Measurements from ENCODE around the gene UBL5. TPM values are rescaled to one million over a fixed set of nuclear protein-coding genes. Genes with fewer than 3 reads are reported as not detected.

Gene UBL5
- total RNA-seq, 2 experiments from 2014 or later, result 334 to 346 TPM

DNA sequence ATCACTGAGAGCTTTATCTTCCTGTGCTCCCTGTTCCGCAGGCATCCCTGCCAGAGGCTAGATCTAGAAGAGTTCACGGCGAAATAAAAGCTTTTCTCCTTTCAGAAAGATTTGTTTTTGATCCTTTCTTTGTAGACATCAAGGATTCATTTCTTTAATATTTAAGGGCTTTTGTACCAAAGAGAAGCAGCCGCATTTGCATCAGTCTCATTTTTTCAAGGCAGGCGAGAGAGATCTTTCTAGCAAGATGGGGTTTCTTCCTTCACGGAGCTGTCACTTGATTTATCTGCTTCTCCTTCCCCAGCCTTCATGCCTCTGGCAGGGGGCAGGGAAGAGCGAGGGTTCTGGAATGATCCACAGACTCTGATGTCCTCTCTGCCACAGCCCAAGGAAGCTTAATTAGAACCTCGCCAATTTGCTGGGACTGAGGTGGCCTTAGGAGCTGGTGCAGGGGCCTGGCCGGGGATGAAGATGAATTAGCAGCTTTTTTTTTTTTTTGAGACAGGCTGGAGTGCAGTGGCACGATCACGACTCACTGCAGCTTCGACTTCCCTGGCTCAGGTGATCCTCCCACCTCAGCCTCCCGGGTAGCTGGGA, 47.4 kb downstream of the UBL5 start:
- no peak overlapping the region for H3K4me3 Mint-ChIP-seq
- intact Hi-C loops (cut with micrococcal nuclease), result no loop called here
- no peak overlapping the region for H3K27ac Mint-ChIP-seq
- no peaks in the 10 kb centered on the region for H3K27me3 Mint-ChIP-seq
- ChIA-PET CTCF (interaction anchor here (0.6 to 1.1 kb wide), 3 partner anchors 9 to 354 kb away, joined by 3 read pairs; no protein-coding TSS in a partner anchor), POLR2A (no interaction called here)
- no peaks in the 10 kb centered on the region for H3K36me3 Mint-ChIP-seq
- no peaks in the 10 kb centered on the region for H3K4me1 Mint-ChIP-seq (ENCODE audit: low read depth)
- no peaks in the 10 kb centered on the region for H3K9me3 Mint-ChIP-seq
- no peak for DNase-seq

GRCh38 chr19:9875796-9876195, 48.1 kb downstream of the UBL5 start:
- CTCF ChIA-PET, result interaction anchor here (0.6 to 1.1 kb wide), 3 partner anchors 10 to 353 kb away, joined by 3 read pairs; no protein-coding TSS in a partner anchor
- intact Hi-C loops (cut with micrococcal nuclease), result no loop called here
- H3K9me3 Mint-ChIP-seq, result no peaks in the 10 kb centered on the region
- no peaks in the 10 kb centered on the region for H3K4me1 Mint-ChIP-seq (ENCODE audit: low read depth)
- H3K36me3 Mint-ChIP-seq, result no peaks in the 10 kb centered on the region
- H3K27me3 Mint-ChIP-seq, result no peaks in the 10 kb centered on the region
- no peak overlapping the region for H3K27ac Mint-ChIP-seq
- no peak overlapping the region for H3K4me3 Mint-ChIP-seq
- POLR2A ChIA-PET, result no interaction called here
- no peak for DNase-seq

DNA sequence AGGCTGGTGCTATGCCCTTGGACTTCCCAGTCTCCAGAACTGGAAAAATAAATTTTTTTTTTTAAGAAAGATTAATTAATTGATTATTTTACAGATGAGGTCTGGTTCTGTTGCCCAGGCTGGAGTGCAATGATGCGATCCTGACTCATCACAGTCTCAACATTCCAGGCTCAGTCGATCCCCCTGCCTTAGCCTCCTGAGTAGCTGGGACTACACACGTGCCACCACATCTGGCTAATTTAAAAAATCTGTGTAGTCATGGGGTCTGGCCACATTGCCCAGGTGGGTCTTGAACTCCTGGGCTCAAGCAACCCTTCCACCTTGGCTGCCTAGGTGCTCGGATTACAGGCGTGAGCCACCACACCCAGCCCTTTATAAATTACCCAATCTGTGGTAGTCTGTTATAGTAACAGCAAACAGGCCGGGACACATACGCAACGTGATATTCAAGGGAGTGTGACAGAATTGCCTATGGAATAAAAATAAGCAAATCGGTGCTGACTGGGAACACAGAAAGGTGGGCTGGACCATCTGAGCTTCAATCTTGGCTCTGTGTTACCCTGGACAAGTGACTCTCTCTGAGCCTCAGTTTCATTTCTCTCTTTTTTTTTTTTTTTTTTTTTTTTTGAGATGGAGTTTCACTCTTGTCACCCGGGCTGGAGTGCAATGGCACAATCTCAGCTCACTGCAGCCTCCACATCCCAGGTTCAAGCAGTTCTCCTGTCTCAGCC, 50.2 kb downstream of the UBL5 start:
- Mint-ChIP-seq H3K36me3 (no peaks in the 10 kb centered on the region), H3K4me3 (no peak overlapping the region), H3K27me3 (no peaks in the 10 kb centered on the region), H3K9me3 (no peaks in the 10 kb centered on the region), H3K4me1 (ENCODE audit: low read depth) (no peaks in the 10 kb centered on the region), H3K27ac (no peak overlapping the region)
- CTCF ChIA-PET, result no interaction called here
- intact Hi-C loops (cut with micrococcal nuclease), result no loop called here
- DNase-seq, result no peak
- POLR2A ChIA-PET, result interaction anchor here (0.5 kb wide), 1 partner anchor 51 kb away, joined by 3 read pairs; no protein-coding TSS in a partner anchor

- Mint-ChIP-seq H3K27me3 (no peaks in the 10 kb centered on the region), H3K4me3 (no peak overlapping the region), H3K36me3 (no peaks in the 10 kb centered on the region), H3K27ac (no peak overlapping the region), H3K4me1 (ENCODE audit: low read depth) (no peaks in the 10 kb centered on the region), H3K9me3 (no peaks in the 10 kb centered on the region)
- ChIA-PET POLR2A (interaction anchor here (0.5 kb wide), 1 partner anchor 51 kb away, joined by 3 read pairs; no protein-coding TSS in a partner anchor), CTCF (interaction anchor here (0.6 kb wide), 1 partner anchor 121 kb away, joined by 3 read pairs; no protein-coding TSS in a partner anchor)
- intact Hi-C loops (cut with micrococcal nuclease), result no loop called here
- DNase-seq, result no peak
Observed at GRCh38 chr19:9878511-9879196, 50.9 kb downstream of the UBL5 start.

Other genes with a start within 250 kb of the UBL5 start
- 10 to 100 TPM; 61.1 to 62.2 TPM for gene ZNF121, start 243.4 kb upstream of the UBL5 start, total RNA-seq
- gene ZNF561, start 206.7 kb upstream of the UBL5 start, total RNA-seq, result 10 to 100 TPM; 24.7 to 25.5 TPM
- 10 to 100 TPM; 35.3 to 36.1 TPM for gene ZNF562, start 152.8 kb upstream of the UBL5 start, total RNA-seq
- gene ZNF846, start 59.2 kb upstream of the UBL5 start, total RNA-seq, result 1 to 10 TPM; 3.9 to 4.9 TPM
- gene FBXL12, start 8.8 kb upstream of the UBL5 start, total RNA-seq, result 10 to 100 TPM; 20.7 to 22.0 TPM
- 10 to 100 TPM; 85.4 to 86.1 TPM for gene PIN1, start 7.4 kb downstream of the UBL5 start, total RNA-seq
- gene OLFM2, start 108.6 kb downstream of the UBL5 start, total RNA-seq, result under 1 TPM; 0.58 to 0.59 TPM
- 1 to 10 TPM; 2.8 to 2.9 TPM for gene COL5A3, start 182.6 kb downstream of the UBL5 start, total RNA-seq
- gene RDH8, start 185.6 kb downstream of the UBL5 start, total RNA-seq, result not detected